ENCODE measurements around the gene P4HTM.

P4HTM gene

GRCh38 chr3:49017971-49018706 lies 28.1 kb downstream of the P4HTM start, which contains the start of gene DALRD3 (continued):
- TF ChIP-seq, protein P1, sequence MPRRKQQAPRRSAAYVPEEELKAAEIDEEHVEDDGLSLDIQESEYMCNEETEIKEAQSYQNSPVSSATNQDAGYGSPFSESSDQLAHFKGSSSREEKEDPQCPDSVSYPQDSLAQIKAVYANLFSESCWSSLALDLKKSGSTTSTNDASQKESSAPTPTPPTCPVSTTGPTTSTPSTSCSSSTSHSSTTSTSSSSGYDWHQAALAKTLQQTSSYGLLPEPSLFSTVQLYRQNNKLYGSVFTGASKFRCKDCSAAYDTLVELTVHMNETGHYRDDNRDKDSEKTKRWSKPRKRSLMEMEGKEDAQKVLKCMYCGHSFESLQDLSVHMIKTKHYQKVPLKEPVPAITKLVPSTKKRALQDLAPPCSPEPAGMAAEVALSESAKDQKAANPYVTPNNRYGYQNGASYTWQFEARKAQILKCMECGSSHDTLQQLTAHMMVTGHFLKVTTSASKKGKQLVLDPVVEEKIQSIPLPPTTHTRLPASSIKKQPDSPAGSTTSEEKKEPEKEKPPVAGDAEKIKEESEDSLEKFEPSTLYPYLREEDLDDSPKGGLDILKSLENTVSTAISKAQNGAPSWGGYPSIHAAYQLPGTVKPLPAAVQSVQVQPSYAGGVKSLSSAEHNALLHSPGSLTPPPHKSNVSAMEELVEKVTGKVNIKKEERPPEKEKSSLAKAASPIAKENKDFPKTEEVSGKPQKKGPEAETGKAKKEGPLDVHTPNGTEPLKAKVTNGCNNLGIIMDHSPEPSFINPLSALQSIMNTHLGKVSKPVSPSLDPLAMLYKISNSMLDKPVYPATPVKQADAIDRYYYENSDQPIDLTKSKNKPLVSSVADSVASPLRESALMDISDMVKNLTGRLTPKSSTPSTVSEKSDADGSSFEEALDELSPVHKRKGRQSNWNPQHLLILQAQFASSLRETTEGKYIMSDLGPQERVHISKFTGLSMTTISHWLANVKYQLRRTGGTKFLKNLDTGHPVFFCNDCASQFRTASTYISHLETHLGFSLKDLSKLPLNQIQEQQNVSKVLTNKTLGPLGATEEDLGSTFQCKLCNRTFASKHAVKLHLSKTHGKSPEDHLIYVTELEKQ (tag by site-specific recombination; IDR thresholded peaks at IDR 0.05; ENCODE audit: borderline replicate concordance) = no peak
- TF ChIP-seq ZNF423 (tag by site-specific recombination; IDR thresholded peaks at IDR 0.05) (peak; percentile 55; the same call in 1 of the 2 replicates), ZNF335 (tag by site-specific recombination; conservative IDR thresholded peaks at IDR 0.05) (peak; percentile 82), ZNF645 (tag by site-specific recombination; IDR thresholded peaks at IDR 0.05) (no peak), ZNF623 (tag by site-specific recombination; IDR thresholded peaks at IDR 0.05) (no peak), ZXDB (tag by site-specific recombination; IDR thresholded peaks at IDR 0.05) (no peak; the same call in none of the 2 replicates), ZNF223 (tag by site-specific recombination; IDR thresholded peaks at IDR 0.05) (no peak), ZNF600 (tag by site-specific recombination; IDR thresholded peaks at IDR 0.05) (peak; percentile 66; the same call in 1 of the 2 replicates), ZFP37 (tag by site-specific recombination; IDR thresholded peaks at IDR 0.05) (no peak), IKZF3 (tag by site-specific recombination; IDR thresholded peaks at IDR 0.05) (no peak), ZNF404 (tag by site-specific recombination; IDR thresholded peaks at IDR 0.05) (no peak), TCF7L2 (IDR thresholded peaks at IDR 0.05; ENCODE audit: borderline replicate concordance, low read depth, low read length) (no peak), ZBTB6 (tag by site-specific recombination; IDR thresholded peaks at IDR 0.05) (peak; percentile 35; the same call in 1 of the 2 replicates), ZNF777 (tag by site-specific recombination; IDR thresholded peaks at IDR 0.05; ENCODE audit: borderline replicate concordance) (peak; percentile 14; the same call in 1 of the 2 replicates), ZSCAN30 (tag by site-specific recombination; IDR thresholded peaks at IDR 0.05) (0 out of 2 replicates have a peak, but pooled peaks have one; percentile 21), ZNF747 (tag by site-specific recombination; IDR thresholded peaks at IDR 0.05) (no peak), ZNF214 (tag by site-specific recombination; IDR thresholded peaks at IDR 0.05; ENCODE audit: borderline replicate concordance) (no peak), ZNF596 (tag by site-specific recombination; IDR thresholded peaks at IDR 0.05) (no peak), ZNF518A (tag by site-specific recombination; conservative IDR thresholded peaks at IDR 0.05; ENCODE audit: low read depth) (peak; percentile 55)
- TF ChIP-seq, protein P2, sequence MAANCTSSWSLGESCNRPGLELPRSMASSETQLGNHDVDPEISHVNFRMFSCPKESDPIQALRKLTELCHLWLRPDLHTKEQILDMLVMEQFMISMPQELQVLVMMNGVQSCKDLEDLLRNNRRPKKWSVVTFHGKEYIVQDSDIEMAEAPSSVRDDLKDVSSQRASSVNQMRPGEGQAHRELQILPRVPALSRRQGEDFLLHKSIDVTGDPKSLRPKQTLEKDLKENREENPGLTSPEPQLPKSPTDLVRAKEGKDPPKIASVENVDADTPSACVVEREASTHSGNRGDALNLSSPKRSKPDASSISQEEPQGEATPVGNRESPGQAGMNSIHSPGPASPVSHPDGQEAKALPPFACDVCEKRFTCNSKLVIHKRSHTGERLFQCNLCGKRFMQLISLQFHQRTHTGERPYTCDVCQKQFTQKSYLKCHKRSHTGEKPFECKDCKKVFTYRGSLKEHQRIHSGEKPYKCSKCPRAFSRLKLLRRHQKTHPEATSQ (tag by site-specific recombination; IDR thresholded peaks at IDR 0.05) = no peak
- TF ChIP-seq, protein P3, sequence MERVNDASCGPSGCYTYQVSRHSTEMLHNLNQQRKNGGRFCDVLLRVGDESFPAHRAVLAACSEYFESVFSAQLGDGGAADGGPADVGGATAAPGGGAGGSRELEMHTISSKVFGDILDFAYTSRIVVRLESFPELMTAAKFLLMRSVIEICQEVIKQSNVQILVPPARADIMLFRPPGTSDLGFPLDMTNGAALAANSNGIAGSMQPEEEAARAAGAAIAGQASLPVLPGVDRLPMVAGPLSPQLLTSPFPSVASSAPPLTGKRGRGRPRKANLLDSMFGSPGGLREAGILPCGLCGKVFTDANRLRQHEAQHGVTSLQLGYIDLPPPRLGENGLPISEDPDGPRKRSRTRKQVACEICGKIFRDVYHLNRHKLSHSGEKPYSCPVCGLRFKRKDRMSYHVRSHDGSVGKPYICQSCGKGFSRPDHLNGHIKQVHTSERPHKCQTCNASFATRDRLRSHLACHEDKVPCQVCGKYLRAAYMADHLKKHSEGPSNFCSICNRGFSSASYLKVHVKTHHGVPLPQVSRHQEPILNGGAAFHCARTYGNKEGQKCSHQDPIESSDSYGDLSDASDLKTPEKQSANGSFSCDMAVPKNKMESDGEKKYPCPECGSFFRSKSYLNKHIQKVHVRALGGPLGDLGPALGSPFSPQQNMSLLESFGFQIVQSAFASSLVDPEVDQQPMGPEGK (tag by site-specific recombination; IDR thresholded peaks at IDR 0.05) = peak; percentile 95
- TF ChIP-seq, protein P4, sequence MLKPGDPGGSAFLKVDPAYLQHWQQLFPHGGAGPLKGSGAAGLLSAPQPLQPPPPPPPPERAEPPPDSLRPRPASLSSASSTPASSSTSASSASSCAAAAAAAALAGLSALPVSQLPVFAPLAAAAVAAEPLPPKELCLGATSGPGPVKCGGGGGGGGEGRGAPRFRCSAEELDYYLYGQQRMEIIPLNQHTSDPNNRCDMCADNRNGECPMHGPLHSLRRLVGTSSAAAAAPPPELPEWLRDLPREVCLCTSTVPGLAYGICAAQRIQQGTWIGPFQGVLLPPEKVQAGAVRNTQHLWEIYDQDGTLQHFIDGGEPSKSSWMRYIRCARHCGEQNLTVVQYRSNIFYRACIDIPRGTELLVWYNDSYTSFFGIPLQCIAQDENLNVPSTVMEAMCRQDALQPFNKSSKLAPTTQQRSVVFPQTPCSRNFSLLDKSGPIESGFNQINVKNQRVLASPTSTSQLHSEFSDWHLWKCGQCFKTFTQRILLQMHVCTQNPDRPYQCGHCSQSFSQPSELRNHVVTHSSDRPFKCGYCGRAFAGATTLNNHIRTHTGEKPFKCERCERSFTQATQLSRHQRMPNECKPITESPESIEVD (tag by site-specific recombination; IDR thresholded peaks at IDR 0.05) = no peak

Data from HEK293 (cell line).